RPMI8226 (cell line): ENCODE results near the gene COMT.
"Not testable (repeated sequence)": the region's sequence is repeated elsewhere in the genome, so short reads cannot be mapped to it uniquely, and the experiment has no call there.

ENCODE experiments used
- DNase-seq: peaks from one replicate; pipeline ENCODE4 v3.0.0-alpha.2; 2015

The COMT gene

GRCh38 chr22:19909350-19910179, 32.0 kb upstream of the COMT start:
- DNase-seq = peak; percentile 47

GRCh38 chr22:19910180-19910744, 31.3 kb upstream of the COMT start:
- DNase-seq = no peak

DNA sequence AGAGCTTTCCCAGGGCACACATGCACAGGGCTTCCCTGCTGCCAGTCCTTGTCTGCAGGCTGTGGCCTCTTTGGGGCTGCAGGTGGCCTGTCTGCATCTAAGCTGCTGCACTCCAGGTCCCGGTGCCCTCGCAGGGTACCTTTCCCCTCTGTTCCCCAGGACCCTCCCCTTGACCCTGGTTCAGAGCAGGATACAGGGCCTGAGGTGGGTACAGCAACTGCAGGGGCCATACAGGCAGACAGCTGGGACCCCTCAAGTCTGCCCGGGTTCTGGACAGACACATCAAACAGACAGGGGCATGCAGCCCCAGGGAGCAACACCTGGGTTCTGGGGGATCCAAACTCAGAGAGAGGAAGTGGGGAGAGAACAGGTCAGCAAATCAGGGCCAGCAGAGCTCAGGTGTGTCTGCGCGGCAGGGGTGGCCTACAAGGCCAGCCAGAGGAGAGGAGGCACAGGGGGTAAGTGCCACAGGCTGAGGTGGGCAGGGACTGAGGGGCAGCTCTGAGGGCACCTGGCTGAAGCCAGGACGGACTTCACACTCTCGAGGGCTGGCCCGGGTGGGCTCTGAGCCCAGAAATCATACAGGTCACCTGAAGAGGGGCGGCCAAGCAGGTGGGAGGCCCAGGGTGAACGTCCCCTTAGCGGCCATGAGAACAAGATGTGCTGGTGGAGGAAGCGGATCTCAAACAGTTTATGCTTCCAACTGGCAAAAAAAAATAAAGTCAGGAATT, 29.9 kb upstream of the COMT start:
- no peak for DNase-seq

DNA sequence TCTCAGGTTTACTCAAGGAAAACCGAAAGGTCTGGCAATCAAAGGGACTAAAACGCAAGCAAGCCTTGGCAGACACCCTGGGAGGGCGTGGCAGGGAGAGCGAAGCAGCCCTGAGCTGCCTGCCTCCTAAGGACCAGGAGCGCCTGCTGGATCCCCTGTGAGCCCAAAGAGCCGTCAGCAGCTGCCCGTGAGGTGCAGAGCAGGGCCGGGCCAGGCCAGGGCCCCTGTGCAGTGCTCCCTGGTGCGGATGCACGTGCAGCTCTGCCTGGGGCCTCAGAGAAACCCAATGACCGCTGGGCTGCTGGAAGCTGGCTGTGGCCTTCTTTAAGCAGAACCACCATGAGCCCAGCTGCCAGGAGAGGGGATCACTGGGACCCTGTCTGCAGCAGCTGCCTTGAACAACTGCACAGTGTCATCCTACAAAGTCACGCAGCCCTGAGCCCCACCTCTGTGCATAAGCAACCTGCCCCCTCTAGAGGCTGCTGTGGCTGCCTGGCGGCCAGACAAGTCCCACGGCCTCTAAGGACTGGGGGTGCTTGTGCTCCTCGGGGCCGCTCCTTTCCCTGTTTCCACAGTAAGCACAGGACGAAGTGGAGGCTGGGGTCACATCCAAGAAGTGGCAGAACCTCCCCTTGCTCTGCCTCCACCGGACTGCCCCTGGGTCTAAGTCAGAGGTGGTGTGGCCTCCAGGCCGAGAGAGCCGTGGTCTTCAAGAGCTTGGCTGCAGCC, 29.1 kb upstream of the COMT start:
- no peak for DNase-seq

GRCh38 chr22:19913337-19913936, 28.1 kb upstream of the COMT start:
- no peak for DNase-seq

GRCh38 chr22:19914201-19914943, 27.2 kb upstream of the COMT start:
- DNase-seq = no peak

DNA sequence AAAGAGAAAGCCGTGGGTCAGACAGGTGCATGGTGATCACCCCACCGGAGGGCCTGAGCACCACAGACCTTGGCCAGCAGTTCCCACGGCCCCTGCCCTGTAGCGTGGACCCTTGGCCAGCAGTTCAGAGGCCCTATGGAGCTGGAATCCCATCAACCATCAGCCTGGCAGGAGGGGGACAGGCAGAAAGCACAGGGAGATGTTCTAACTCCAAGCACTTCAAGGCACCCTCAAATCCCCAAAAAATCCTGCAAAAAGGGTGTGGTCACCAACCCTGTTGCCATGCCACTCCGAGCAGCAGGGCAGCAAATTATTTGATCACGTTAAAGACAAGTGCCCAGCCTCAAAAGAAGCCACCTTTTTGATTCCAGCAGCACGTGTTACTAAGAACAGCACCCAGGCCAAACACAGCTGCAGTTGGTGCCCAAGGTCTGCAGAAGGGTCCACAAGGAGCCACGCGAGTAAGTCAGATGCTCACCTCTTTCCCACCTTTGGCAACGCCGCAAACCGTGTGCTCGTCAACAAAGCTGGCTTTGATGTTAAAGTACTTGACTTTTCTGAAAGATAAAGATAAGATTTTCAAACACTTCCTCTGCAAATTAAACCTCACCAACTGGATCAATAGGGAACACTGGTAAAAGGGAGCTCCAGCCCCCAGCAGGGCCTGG, 26.2 kb upstream of the COMT start:
- DNase-seq = no peak

- no peak for DNase-seq
Observed at GRCh38 chr22:19916006-19916405, 25.6 kb upstream of the COMT start.

- DNase-seq = peak; percentile 71
Observed at GRCh38 chr22:19916941-19917340, 24.6 kb upstream of the COMT start.

DNA sequence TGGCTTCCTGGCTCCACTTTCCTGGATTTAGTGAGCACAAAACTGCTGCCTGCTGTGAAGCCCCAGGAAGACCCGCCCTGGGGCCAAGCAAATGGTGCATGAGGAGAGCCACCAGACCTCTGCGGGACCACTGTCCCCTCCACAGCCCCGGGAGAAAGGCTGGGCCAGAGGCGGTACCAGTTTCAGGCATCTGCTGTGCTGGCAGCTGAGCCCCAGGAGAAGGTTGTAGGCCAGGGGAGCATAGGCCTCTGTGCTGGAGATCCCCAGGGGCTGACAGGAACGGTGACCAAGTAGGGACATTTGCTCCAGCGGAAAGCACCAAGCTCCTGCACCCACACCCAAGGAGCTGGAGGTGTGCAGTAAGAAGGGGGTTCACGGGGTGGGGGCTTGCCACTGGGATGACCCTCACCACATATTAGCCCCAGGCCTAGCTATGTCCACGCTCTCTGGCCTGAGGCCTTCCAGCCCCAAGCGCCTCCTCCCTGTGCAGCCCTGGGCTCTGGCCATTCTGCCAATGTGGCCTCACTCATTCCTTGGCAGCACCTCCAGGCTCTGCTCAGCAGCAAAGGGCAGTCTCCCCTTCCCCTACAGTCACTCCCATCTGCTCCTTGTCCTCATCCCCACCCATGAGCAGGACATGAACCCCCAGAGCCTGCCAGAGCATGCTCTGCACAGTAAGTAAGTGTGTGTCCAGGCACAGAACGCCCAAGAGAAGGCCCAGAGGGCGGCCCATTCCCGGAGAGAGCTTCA, 24.0 kb upstream of the COMT start:
- no peak for DNase-seq

DNA sequence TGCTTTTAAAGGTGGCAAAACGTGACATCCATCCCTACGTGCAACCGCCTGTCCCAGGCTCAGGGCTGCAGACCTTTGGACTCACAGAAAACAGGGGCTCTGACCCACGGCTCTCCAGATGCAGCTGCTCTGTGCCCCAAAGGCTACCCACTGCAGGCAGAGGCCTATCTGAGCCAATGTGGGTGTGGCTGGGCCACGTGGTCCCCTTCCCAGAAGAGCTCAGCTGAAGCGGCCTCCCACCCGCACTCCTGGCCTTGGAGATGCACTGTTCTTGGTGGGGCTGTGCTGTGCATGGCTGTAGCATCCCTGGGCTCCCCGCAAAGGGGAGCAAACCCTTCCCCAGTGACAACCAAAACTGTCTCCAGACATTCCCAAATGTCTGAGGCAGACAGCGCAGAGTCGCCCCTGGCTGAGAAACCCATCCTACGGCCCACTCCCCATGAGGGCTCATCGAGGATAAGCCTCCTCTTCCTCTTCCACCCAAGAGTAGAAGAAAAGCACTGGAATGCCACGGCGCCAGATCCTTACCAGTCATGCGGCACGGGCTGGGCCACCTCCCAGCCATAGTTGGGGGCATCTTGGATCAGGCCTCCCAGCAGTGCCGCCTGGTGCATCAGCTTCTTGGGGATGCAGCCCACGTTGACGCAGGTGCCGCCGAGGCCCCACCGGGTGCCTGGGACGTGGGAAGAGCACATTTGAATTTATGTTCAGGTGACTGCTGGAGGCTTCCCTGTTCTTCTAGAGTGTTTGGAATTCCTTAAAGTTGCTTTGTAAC, 23.1 kb upstream of the COMT start:
- DNase-seq = no peak

DNA sequence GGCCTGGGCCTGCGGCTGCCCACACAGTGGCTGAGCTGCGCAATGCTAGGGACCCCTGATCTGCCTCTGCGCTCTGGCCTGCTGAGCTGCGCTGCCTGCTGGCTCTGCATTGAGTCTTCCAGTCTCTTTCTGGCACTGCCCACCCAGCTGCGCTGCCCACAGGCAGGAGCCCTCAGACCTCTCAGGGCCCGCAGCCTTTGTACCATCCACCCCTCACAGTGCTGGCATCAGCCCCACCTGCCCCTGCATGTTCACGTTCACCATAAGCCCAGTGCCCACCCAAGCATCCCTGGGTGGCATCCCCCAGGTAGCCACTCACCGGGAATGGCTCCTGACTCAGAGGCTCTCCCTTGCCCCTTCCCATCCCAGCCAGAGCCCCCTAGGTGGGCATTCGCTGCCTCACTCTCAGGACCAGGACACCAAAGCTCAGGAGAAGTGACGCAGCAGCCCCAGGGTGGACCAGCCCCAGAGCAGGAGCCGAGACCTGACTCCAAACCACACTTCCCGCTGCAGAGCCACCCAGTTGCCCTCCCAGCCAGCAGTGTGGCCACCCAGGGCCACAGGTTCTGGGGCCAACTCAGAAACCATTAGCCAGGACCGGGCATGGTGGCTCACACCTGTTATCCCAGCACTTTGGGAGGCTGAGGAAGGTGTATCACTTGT, 21.7 kb upstream of the COMT start:
- DNase-seq = no peak

DNA sequence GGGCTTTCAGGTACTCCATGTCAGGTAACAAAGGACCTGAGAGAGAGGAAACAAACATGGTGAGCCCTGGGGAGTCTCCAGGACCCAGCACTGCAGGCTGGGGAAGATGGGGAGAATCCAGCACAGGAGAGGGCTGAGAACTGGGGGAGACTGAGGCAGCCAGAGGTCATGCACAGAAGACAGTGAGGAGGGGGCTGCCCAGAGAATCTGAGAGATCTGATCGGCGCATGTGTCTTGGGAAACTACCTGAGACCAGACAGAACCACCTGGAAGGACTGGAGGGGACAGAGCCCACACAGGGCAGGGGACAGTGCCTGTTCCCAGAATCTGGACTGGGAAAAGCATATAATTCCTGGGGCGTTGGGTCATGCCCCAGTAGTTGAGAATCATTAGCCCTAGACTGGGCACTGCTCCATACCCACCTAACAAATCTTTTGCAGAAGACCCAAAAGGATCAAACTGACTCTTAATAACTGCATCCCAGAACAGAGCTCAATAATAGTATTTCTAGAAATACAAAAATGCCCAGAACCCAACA, 20.0 kb upstream of the COMT start:
- DNase-seq = no peak

DNA sequence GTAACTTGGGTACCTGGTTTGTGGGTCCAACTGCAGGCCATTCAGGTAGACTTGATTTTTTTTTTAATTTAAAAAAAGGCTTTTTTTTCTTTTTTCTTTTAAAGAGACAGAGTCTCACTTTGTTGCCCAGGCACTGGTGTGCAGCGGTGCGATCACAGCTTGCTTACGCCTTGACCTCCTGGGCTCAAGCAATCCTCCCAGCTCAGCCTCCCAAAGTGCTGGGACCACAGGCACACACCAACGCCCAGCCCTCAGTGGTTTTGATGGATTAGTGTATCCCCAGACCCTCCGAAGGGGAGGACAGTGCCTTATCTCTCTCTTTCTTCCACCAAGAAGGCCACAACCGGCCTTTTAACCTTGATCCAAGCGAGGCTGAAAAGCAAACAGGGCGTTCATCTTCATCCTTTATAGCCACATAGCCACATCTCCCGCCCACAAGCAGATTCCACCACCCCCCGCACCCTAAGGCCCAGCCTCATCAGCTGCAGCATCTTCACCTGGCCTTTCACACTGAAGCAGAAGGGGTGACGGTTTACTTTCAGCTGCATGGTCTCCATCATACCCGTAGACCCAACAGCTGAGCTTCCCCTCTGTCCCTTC, 17.6 kb upstream of the COMT start:
- DNase-seq = no peak

- not testable (repeated sequence) for DNase-seq
Observed at GRCh38 chr22:19926028-19926427, 15.5 kb upstream of the COMT start.

- DNase-seq = no peak
Observed at GRCh38 chr22:19927696-19928095, 13.9 kb upstream of the COMT start.

- DNase-seq = no peak
Observed at GRCh38 chr22:19928207-19928606, 13.4 kb upstream of the COMT start.
